Stomach smooth muscle (tissue), 2 donors: ENCODE results near the gene DTD2.
A peak's percentile ranks its signal among the peaks of the same experiment; 100 is the strongest.
"Not testable (repeated sequence)": the region's sequence is repeated elsewhere in the genome, so short reads cannot be mapped to it uniquely, and the experiment has no call there.

Experiments
- H3K27ac ChIP-seq: one replicate; pipeline ENCODE4 v1.7.0; 2013; ENCODE audit warnings: mild to moderate bottlenecking, low read length, inconsistent platforms
- H3K27me3 ChIP-seq, 2 donors: one replicate each; pipeline ENCODE4 v1.7.0; 2013; ENCODE audit warnings: low read length in 2 of 2; ENCODE audit not compliant: insufficient read depth in 2 of 2, control insufficient read depth in 1 of 2
- H3K36me3 ChIP-seq, 2 donors: one replicate each; pipeline ENCODE4 v1.7.0; 2013; ENCODE audit warnings: low read length in 2 of 2; ENCODE audit not compliant: control insufficient read depth in 2 of 2, insufficient read depth in 2 of 2
- H3K4me1 ChIP-seq: one replicate; pipeline ENCODE4 v1.7.0; 2013; ENCODE audit warnings: low read length; ENCODE audit not compliant: control insufficient read depth, insufficient read depth
- H3K4me3 ChIP-seq, 2 donors: one replicate each; pipeline ENCODE4 v1.7.0; 2013; ENCODE audit warnings: low read length in 2 of 2
- H3K9ac ChIP-seq, 2 donors: one replicate each; pipeline ENCODE4 v1.7.0; 2013; ENCODE audit warnings: low read length in 2 of 2, mild to moderate bottlenecking in 1 of 2
- H3K9me3 ChIP-seq, 2 donors: one replicate each; pipeline ENCODE4 v1.7.0; 2013; ENCODE audit warnings: low read length in 2 of 2; ENCODE audit not compliant: control insufficient read depth in 2 of 2
- donor health status: healthy.
- donor health status: Pancreatic carcinoma.

DTD2 gene

GRCh38 chr14:31476131-31476866, 19.0 kb upstream of the DTD2 start:
- Histone ChIP-seq H3K4me1 (no peaks in the 10 kb centered on the region), H3K4me3 (no peak overlapping the region), H3K9ac (no peak overlapping the region), H3K27me3 (no peaks in the 10 kb centered on the region), H3K36me3 (no peaks in the 10 kb centered on the region), H3K27ac (no peak overlapping the region), H3K9me3 (no peaks in the 10 kb centered on the region)

- H3K4me3 ChIP-seq, result no peak overlapping the region
- H3K9me3 ChIP-seq, result no peaks in the 10 kb centered on the region
- H3K36me3 ChIP-seq, result no peaks in the 10 kb centered on the region
- no peaks in the 10 kb centered on the region for H3K27me3 ChIP-seq
- H3K4me1 ChIP-seq, result peaks cover 2% of the 10 kb centered on the region
- H3K27ac ChIP-seq, result no peak overlapping the region
- H3K9ac ChIP-seq, result no peak overlapping the region
These were observed 9.2 kb upstream of the DTD2 start for GRCh38 chr14:31466554-31466953.

- no peak overlapping the region for H3K27ac ChIP-seq
- no peak overlapping the region for H3K9ac ChIP-seq
- peaks cover 2% of the 10 kb centered on the region for H3K4me1 ChIP-seq
- H3K4me3 ChIP-seq, result no peak overlapping the region
- H3K9me3 ChIP-seq, result no peaks in the 10 kb centered on the region
- no peaks in the 10 kb centered on the region for H3K36me3 ChIP-seq
- no peaks in the 10 kb centered on the region for H3K27me3 ChIP-seq
These were observed 7.8 kb upstream of the DTD2 start for GRCh38 chr14:31465111-31465510.

GRCh38 chr14:31462450-31462849, 5.1 kb upstream of the DTD2 start:
- H3K9me3 ChIP-seq, H3K27me3 ChIP-seq, H3K9ac ChIP-seq, H3K4me1 ChIP-seq, H3K4me3 ChIP-seq, H3K27ac ChIP-seq, H3K36me3 ChIP-seq: not testable (repeated sequence)

GRCh38 chr14:31461545-31461944, 4.2 kb upstream of the DTD2 start:
- Histone ChIP-seq H3K36me3 (no peaks in the 10 kb centered on the region), H3K4me3 (no peak overlapping the region), H3K27me3 (no peaks in the 10 kb centered on the region), H3K9me3 (no peaks in the 10 kb centered on the region), H3K27ac (no peak overlapping the region), H3K4me1 (peaks cover 6% of the 10 kb centered on the region), H3K9ac (no peak overlapping the region)

GRCh38 chr14:31457665-31458659, 656 bp upstream of the DTD2 start:
- Histone ChIP-seq H3K4me1 (peaks cover 3% of the 10 kb centered on the region), H3K9me3 (no peaks in the 10 kb centered on the region), H3K27ac (peak overlapping the region; percentile 76), H3K27me3 (no peaks in the 10 kb centered on the region), H3K9ac (peak overlapping the region; percentile 3 to 80), H3K4me3 (peak overlapping the region; percentile 36 to 89), H3K36me3 (no peaks in the 10 kb centered on the region)

- H3K4me1 ChIP-seq, result no peaks in the 10 kb centered on the region
- H3K4me3 ChIP-seq, result no peak overlapping the region
- no peak overlapping the region for H3K27ac ChIP-seq
- H3K9me3 ChIP-seq, result no peaks in the 10 kb centered on the region
- H3K27me3 ChIP-seq, result no peaks in the 10 kb centered on the region
- peaks cover 8 to 16% of the 10 kb centered on the region in 2 donors for H3K36me3 ChIP-seq
- H3K9ac ChIP-seq, result no peak overlapping the region
These were observed 7.2 kb downstream of the DTD2 start for GRCh38 chr14:31449971-31450610.

- H3K27ac ChIP-seq, result no peak overlapping the region
- peaks cover 8 to 16% of the 10 kb centered on the region in 2 donors for H3K36me3 ChIP-seq
- H3K9ac ChIP-seq, result no peak overlapping the region
- H3K9me3 ChIP-seq, result no peaks in the 10 kb centered on the region
- no peak overlapping the region for H3K4me3 ChIP-seq
- H3K4me1 ChIP-seq, result no peaks in the 10 kb centered on the region
- no peaks in the 10 kb centered on the region for H3K27me3 ChIP-seq
These were observed 8.2 kb downstream of the DTD2 start for GRCh38 chr14:31449136-31449535.

- H3K27me3 ChIP-seq, result no peaks in the 10 kb centered on the region
- H3K4me1 ChIP-seq, result no peaks in the 10 kb centered on the region
- peaks cover 3 to 7% of the 10 kb centered on the region in 2 donors for H3K36me3 ChIP-seq
- H3K9me3 ChIP-seq, result no peaks in the 10 kb centered on the region
- no peak overlapping the region for H3K27ac ChIP-seq
- no peak overlapping the region for H3K4me3 ChIP-seq
- H3K9ac ChIP-seq, result no peak overlapping the region
These were observed 11.6 kb downstream of the DTD2 start for GRCh38 chr14:31445703-31446102.

- Histone ChIP-seq H3K27ac (no peak overlapping the region), H3K9ac (no peak overlapping the region), H3K4me3 (no peak overlapping the region), H3K36me3 (peaks cover 0 to 3% of the 10 kb centered on the region in 2 donors), H3K9me3 (no peaks in the 10 kb centered on the region), H3K27me3 (no peaks in the 10 kb centered on the region), H3K4me1 (no peaks in the 10 kb centered on the region)
These were observed 15.0 kb downstream of the DTD2 start for GRCh38 chr14:31442284-31442683.
